Renal cortical epithelial cell (primary cell): ENCODE data around the gene TRAF3. TPM values are rescaled to one million over a fixed set of nuclear protein-coding genes. Genes with fewer than 3 reads are reported as not detected.
"Not testable (repeated sequence)": the region's sequence is repeated elsewhere in the genome, so short reads cannot be mapped to it uniquely, and the experiment has no call there.

Experiments
- DNase-seq: peaks from one replicate; pipeline ENCODE4 v3.0.0-alpha.2; 2011; ENCODE audit warnings: low read depth
- total RNA-seq: library from RNA; depleted of rRNA; stranded (reverse); fragments of >200 nt; gene quantifications from 2 replicates; pipeline ENCODE4 v1.2.3, GENCODE V29; 2014

The TRAF3 gene
- total RNA-seq, 1 donor from 2014 or later: 59.5 TPM

- no peak for DNase-seq
Observed at GRCh38 chr14:102752239-102752847, 24.9 kb upstream of the TRAF3 start.

GRCh38 chr14:102754370-102755262, 22.6 kb upstream of the TRAF3 start:
- DNase-seq: no peak

GRCh38 chr14:102757646-102758045, 19.6 kb upstream of the TRAF3 start:
- no peak for DNase-seq

GRCh38 chr14:102758087-102758486, 19.2 kb upstream of the TRAF3 start:
- DNase-seq: no peak

GRCh38 chr14:102759456-102760187, 17.6 kb upstream of the TRAF3 start:
- DNase-seq: no peak

GRCh38 chr14:102760496-102761193, 16.6 kb upstream of the TRAF3 start:
- no peak for DNase-seq

- DNase-seq: no peak
Observed at GRCh38 chr14:102761206-102761605, 16.0 kb upstream of the TRAF3 start.

GRCh38 chr14:102764220-102764671, 13.0 kb upstream of the TRAF3 start:
- no peak for DNase-seq

- not testable (repeated sequence) for DNase-seq
Observed at GRCh38 chr14:102765770-102766169, 11.5 kb upstream of the TRAF3 start.

GRCh38 chr14:102768223-102769048, 8.8 kb upstream of the TRAF3 start:
- no peak for DNase-seq

- no peak for DNase-seq
Observed at GRCh38 chr14:102769049-102769327, 8.3 kb upstream of the TRAF3 start.

- no peak for DNase-seq
Observed at GRCh38 chr14:102770147-102771123, 6.8 kb upstream of the TRAF3 start.

GRCh38 chr14:102771144-102771543, 6.1 kb upstream of the TRAF3 start:
- no peak for DNase-seq

- DNase-seq: no peak
Observed at GRCh38 chr14:102772781-102773570, 4.3 kb upstream of the TRAF3 start.

- peak; percentile 72 for DNase-seq
Observed at GRCh38 chr14:102774391-102775153, 2.7 kb upstream of the TRAF3 start.

GRCh38 chr14:102775855-102776760, 1.1 kb upstream of the TRAF3 start:
- peak; percentile 44 for DNase-seq

GRCh38 chr14:102777711-102778337, 575 bp downstream of the TRAF3 start:
- no peak for DNase-seq
